Measurements from ENCODE around the gene ZNF428. TPM values are rescaled to one million over a fixed set of nuclear protein-coding genes. Genes with fewer than 3 reads are reported as not detected.
A peak's percentile ranks its signal among the peaks of the same experiment; 100 is the strongest.

ZNF428 gene
- total RNA-seq, 2 donors from 2014 or later: 44.3 to 46.8 TPM

- Mint-ChIP-seq H3K27ac (no peak overlapping the region), H3K36me3 (ENCODE audit: low read depth) (peaks cover 30% of the 10 kb centered on the region), H3K4me3 (no peak overlapping the region), H3K9me3 (no peaks in the 10 kb centered on the region), H3K27me3 (ENCODE audit: insufficient read depth) (no peaks in the 10 kb centered on the region), H3K4me1 (peaks cover 6% of the 10 kb centered on the region)
- no peaks in the 10 kb centered on the region for H3K27me3 ChIP-seq (ENCODE audit: control insufficient read depth, insufficient read depth, low read length, poor library complexity, severe bottlenecking)
- no peaks in the 10 kb centered on the region for H3K4me1 ChIP-seq (ENCODE audit: control insufficient read depth, insufficient read depth, low read length)
- WGBS, 2 experiments (ENCODE audit: insufficient coverage in 1 of 2, insufficient read length in 1 of 2): 100% methylated on average over 1 of the region's 1 CpG; no CpG with 5 or more reads in 1 of the 2 experiments
- H3K36me3 ChIP-seq (ENCODE audit: control insufficient read depth, insufficient read depth, low read length): peaks cover 33% of the 10 kb centered on the region
- no peak for DNase-seq
- TF ChIP-seq, protein P1, sequence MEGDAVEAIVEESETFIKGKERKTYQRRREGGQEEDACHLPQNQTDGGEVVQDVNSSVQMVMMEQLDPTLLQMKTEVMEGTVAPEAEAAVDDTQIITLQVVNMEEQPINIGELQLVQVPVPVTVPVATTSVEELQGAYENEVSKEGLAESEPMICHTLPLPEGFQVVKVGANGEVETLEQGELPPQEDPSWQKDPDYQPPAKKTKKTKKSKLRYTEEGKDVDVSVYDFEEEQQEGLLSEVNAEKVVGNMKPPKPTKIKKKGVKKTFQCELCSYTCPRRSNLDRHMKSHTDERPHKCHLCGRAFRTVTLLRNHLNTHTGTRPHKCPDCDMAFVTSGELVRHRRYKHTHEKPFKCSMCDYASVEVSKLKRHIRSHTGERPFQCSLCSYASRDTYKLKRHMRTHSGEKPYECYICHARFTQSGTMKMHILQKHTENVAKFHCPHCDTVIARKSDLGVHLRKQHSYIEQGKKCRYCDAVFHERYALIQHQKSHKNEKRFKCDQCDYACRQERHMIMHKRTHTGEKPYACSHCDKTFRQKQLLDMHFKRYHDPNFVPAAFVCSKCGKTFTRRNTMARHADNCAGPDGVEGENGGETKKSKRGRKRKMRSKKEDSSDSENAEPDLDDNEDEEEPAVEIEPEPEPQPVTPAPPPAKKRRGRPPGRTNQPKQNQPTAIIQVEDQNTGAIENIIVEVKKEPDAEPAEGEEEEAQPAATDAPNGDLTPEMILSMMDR (conservative IDR thresholded peaks at IDR 0.05): no peak
- H3K27ac ChIP-seq (ENCODE audit: low read depth, low read length): no peak overlapping the region
- H3K9ac ChIP-seq (ENCODE audit: extremely low read depth, low read length, poor library complexity, severe bottlenecking): no peak overlapping the region
- H3K4me3 ChIP-seq (ENCODE audit: low read length): no peak overlapping the region
- H3K9me3 ChIP-seq (ENCODE audit: control insufficient read depth, low read length): no peaks in the 10 kb centered on the region
Measured at GRCh38 chr19:43616306-43616705, 3.1 kb downstream of the ZNF428 start.

GRCh38 chr19:43612374-43612773 is 7.1 kb downstream of the ZNF428 start:
- Mint-ChIP-seq H3K36me3 (ENCODE audit: low read depth) (peaks cover 42% of the 10 kb centered on the region), H3K4me1 (peaks cover 4% of the 10 kb centered on the region), H3K9me3 (no peaks in the 10 kb centered on the region), H3K4me3 (no peak overlapping the region), H3K27me3 (ENCODE audit: insufficient read depth) (no peaks in the 10 kb centered on the region), H3K27ac (no peak overlapping the region)
- no peak overlapping the region for H3K4me3 ChIP-seq (ENCODE audit: low read length)
- WGBS, 2 experiments (ENCODE audit: insufficient coverage in 1 of 2, insufficient read length in 1 of 2): 94 to 97% methylated on average over 11 to 12 of the region's 12 CpGs
- TF ChIP-seq, protein P1 (conservative IDR thresholded peaks at IDR 0.05): peak; percentile 37
- H3K9ac ChIP-seq (ENCODE audit: extremely low read depth, low read length, poor library complexity, severe bottlenecking): no peak overlapping the region
- peaks cover 38% of the 10 kb centered on the region for H3K36me3 ChIP-seq (ENCODE audit: control insufficient read depth, insufficient read depth, low read length)
- DNase-seq: peak; percentile 54
- no peaks in the 10 kb centered on the region for H3K9me3 ChIP-seq (ENCODE audit: control insufficient read depth, low read length)
- no peaks in the 10 kb centered on the region for H3K4me1 ChIP-seq (ENCODE audit: control insufficient read depth, insufficient read depth, low read length)
- H3K27me3 ChIP-seq (ENCODE audit: control insufficient read depth, insufficient read depth, low read length, poor library complexity, severe bottlenecking): no peaks in the 10 kb centered on the region
- H3K27ac ChIP-seq (ENCODE audit: low read depth, low read length): no peak overlapping the region

DNA sequence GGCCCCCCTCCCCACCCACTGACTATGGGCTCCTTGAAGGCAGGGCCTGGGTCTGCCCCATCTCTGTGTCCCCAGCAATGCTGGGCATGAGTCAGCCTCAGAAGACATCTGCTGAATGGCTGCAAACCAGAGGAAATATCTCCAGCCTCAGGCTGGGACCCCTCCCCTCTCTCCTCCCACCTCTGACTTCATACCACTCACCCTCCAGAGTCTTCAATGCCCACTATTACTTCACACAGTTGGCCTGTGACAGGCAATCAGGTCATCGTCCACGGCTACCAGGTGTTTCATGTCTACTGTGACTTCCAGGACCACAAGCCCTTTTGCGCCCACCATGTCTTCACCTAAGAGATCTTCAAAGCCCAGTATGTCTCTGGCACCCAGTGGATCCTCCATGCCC is 7.6 kb downstream of the ZNF428 start, which contains the start of gene SRRM5:
TSS of gene SRRM5 (plus strand) at position 301 of the 400 bp plus-strand sequence. CDS start at position 335, 34 bp downstream.
- Histone ChIP-seq H3K27ac (ENCODE audit: low read depth, low read length) (no peak within 1 kb of the TSS), H3K9ac (ENCODE audit: extremely low read depth, low read length, poor library complexity, severe bottlenecking) (no peak within 1 kb of the TSS), H3K4me3 (ENCODE audit: low read length) (no peak within 1 kb of the TSS), H3K4me1 (ENCODE audit: control insufficient read depth, insufficient read depth, low read length) (no peaks in the 10 kb centered on the region), H3K27me3 (ENCODE audit: control insufficient read depth, insufficient read depth, low read length, poor library complexity, severe bottlenecking) (no peaks in the 10 kb centered on the region), H3K36me3 (ENCODE audit: control insufficient read depth, insufficient read depth, low read length) (peaks cover 44% of the 10 kb centered on the region), H3K9me3 (ENCODE audit: control insufficient read depth, low read length) (no peaks in the 10 kb centered on the region)
- no peak for DNase-seq
- Mint-ChIP-seq H3K36me3 (ENCODE audit: low read depth) (peaks cover 48% of the 10 kb centered on the region), H3K4me3 (no peak within 1 kb of the TSS), H3K27me3 (ENCODE audit: insufficient read depth) (no peaks in the 10 kb centered on the region), H3K27ac (peak within 1 kb of the TSS; percentile 63), H3K4me1 (peaks cover 4% of the 10 kb centered on the region), H3K9me3 (no peaks in the 10 kb centered on the region)
- TF ChIP-seq, protein P1 (conservative IDR thresholded peaks at IDR 0.05): no peak
- WGBS, 2 experiments (ENCODE audit: insufficient coverage in 1 of 2, insufficient read length in 1 of 2): 94 to 95% methylated on average over 3 of the region's 3 CpGs
